ENCODE data around the gene METTL16.

- no peak for TF ChIP-seq POLR2A (IDR thresholded peaks at IDR 0.05; ENCODE audit: low read length)
- no peak for TF ChIP-seq GATA1 (IDR thresholded peaks at IDR 0.05; ENCODE audit: low read depth, low read length)
Measured at GRCh38 chr17:2393954-2394749, 117.5 kb downstream of the METTL16 start.

All from erythroblast (primary cell).